Mesodermal cell (in vitro differentiated cells): ENCODE results near the gene TRPC5OS.

Experiments used
- H3K27ac ChIP-seq: 2 replicates; pipeline ENCODE4 v1.7.0; 2013; ENCODE audit warnings: mild to moderate bottlenecking, low read depth, low read length, moderate library complexity; ENCODE audit not compliant: severe bottlenecking
- H3K36me3 ChIP-seq: 2 replicates; pipeline ENCODE4 v1.7.1; 2013; ENCODE audit warnings: mild to moderate bottlenecking, low read length, moderate library complexity; ENCODE audit not compliant: control insufficient read depth, insufficient read depth
- H3K4me1 ChIP-seq: one replicate; pipeline ENCODE4 v1.7.1; 2013; ENCODE audit warnings: mild to moderate bottlenecking, low read length; ENCODE audit not compliant: insufficient read depth, control insufficient read depth, poor library complexity, severe bottlenecking
- H3K4me3 ChIP-seq: 2 replicates; pipeline ENCODE4 v1.7.0; 2013; ENCODE audit warnings: low read length, control low read depth, mild to moderate bottlenecking; ENCODE audit not compliant: insufficient read depth, poor library complexity, severe bottlenecking; ENCODE audit errors: extremely low read depth
- H3K9me3 ChIP-seq: 2 replicates; pipeline ENCODE4 v1.7.1; 2013; ENCODE audit warnings: mild to moderate bottlenecking, low read length, moderate library complexity; ENCODE audit not compliant: control insufficient read depth
- WGBS, 2 experiments: methylation state at CpG; one replicate each; pipeline ENCODE4 v1.1.5; 2013; ENCODE audit warnings: missing lambda C conversion rate in 2 of 2; ENCODE audit not compliant: insufficient coverage in 2 of 2; 5-methylcytosine and 5-hydroxymethylcytosine counted together

TRPC5OS gene

GRCh38 chrX:111861605-111862004 lies 14.4 kb upstream of the TRPC5OS start:
- Histone ChIP-seq H3K4me3 (no peak overlapping the region), H3K27ac (no peak overlapping the region), H3K4me1 (no peaks in the 10 kb centered on the region), H3K36me3 (no peaks in the 10 kb centered on the region), H3K9me3 (no peaks in the 10 kb centered on the region)
- WGBS, 2 experiments = 89% methylated on average over 4 of the region's 5 CpGs; no CpG with 5 or more reads in 1 of the 2 experiments

GRCh38 chrX:111867236-111867635 lies 8.7 kb upstream of the TRPC5OS start:
- no peaks in the 10 kb centered on the region for H3K36me3 ChIP-seq
- H3K4me1 ChIP-seq = no peaks in the 10 kb centered on the region
- no peak overlapping the region for H3K4me3 ChIP-seq
- WGBS, 2 experiments = no CpG with 5 or more reads among the region's 2 CpGs
- H3K27ac ChIP-seq = no peak overlapping the region
- no peaks in the 10 kb centered on the region for H3K9me3 ChIP-seq

- no CpG with 5 or more reads among the region's 5 CpGs for WGBS, 2 experiments
- Histone ChIP-seq H3K9me3 (no peaks in the 10 kb centered on the region), H3K4me3 (no peak overlapping the region), H3K4me1 (no peaks in the 10 kb centered on the region), H3K36me3 (no peaks in the 10 kb centered on the region), H3K27ac (peak overlapping the region; percentile 45)
Observed at GRCh38 chrX:111868726-111869638, 7.0 kb upstream of the TRPC5OS start.

GRCh38 chrX:111869639-111870034 lies 6.3 kb upstream of the TRPC5OS start:
- H3K4me1 ChIP-seq = no peaks in the 10 kb centered on the region
- H3K27ac ChIP-seq = no peak overlapping the region
- no peaks in the 10 kb centered on the region for H3K9me3 ChIP-seq
- 50% methylated on average over 1 of the region's 1 CpG; no CpG with 5 or more reads in 1 of the 2 experiments for WGBS, 2 experiments
- H3K36me3 ChIP-seq = no peaks in the 10 kb centered on the region
- H3K4me3 ChIP-seq = no peak overlapping the region

- Histone ChIP-seq H3K27ac (no peak overlapping the region), H3K36me3 (no peaks in the 10 kb centered on the region), H3K4me1 (no peaks in the 10 kb centered on the region), H3K4me3 (no peak overlapping the region), H3K9me3 (no peaks in the 10 kb centered on the region)
- no CpG with 5 or more reads among the region's 3 CpGs for WGBS, 2 experiments
Observed at GRCh38 chrX:111874241-111874640, 1.7 kb upstream of the TRPC5OS start.

GRCh38 chrX:111876646-111877045 lies 665 bp downstream of the TRPC5OS start:
- H3K36me3 ChIP-seq = no peaks in the 10 kb centered on the region
- no peak overlapping the region for H3K27ac ChIP-seq
- WGBS, 2 experiments = no CpG with 5 or more reads among the region's 3 CpGs
- H3K9me3 ChIP-seq = no peaks in the 10 kb centered on the region
- no peaks in the 10 kb centered on the region for H3K4me1 ChIP-seq
- no peak overlapping the region for H3K4me3 ChIP-seq

GRCh38 chrX:111877681-111878080 lies 1.7 kb downstream of the TRPC5OS start:
- WGBS, 2 experiments = 75% methylated on average over 3 of the region's 3 CpGs; no CpG with 5 or more reads in 1 of the 2 experiments
- Histone ChIP-seq H3K9me3 (no peaks in the 10 kb centered on the region), H3K4me3 (no peak overlapping the region), H3K36me3 (no peaks in the 10 kb centered on the region), H3K4me1 (no peaks in the 10 kb centered on the region), H3K27ac (no peak overlapping the region)

- no peaks in the 10 kb centered on the region for H3K9me3 ChIP-seq
- H3K36me3 ChIP-seq = no peaks in the 10 kb centered on the region
- no peak overlapping the region for H3K4me3 ChIP-seq
- WGBS, 2 experiments = 100% methylated on average over 1 of the region's 1 CpG; no CpG with 5 or more reads in 1 of the 2 experiments
- H3K27ac ChIP-seq = no peak overlapping the region
- no peaks in the 10 kb centered on the region for H3K4me1 ChIP-seq
Observed at GRCh38 chrX:111880735-111881134, 4.8 kb downstream of the TRPC5OS start.

- Histone ChIP-seq H3K27ac (no peak overlapping the region), H3K4me1 (no peaks in the 10 kb centered on the region), H3K4me3 (no peak overlapping the region), H3K9me3 (no peaks in the 10 kb centered on the region), H3K36me3 (no peaks in the 10 kb centered on the region)
- no CpG with 5 or more reads among the region's 3 CpGs for WGBS, 2 experiments
Observed at GRCh38 chrX:111881715-111882114, 5.7 kb downstream of the TRPC5OS start.

GRCh38 chrX:111886678-111887077 lies 10.7 kb downstream of the TRPC5OS start:
- WGBS, 2 experiments = no CpG with 5 or more reads among the region's 2 CpGs
- H3K4me3 ChIP-seq = no peak overlapping the region
- H3K9me3 ChIP-seq = no peaks in the 10 kb centered on the region
- H3K27ac ChIP-seq = no peak overlapping the region
- no peaks in the 10 kb centered on the region for H3K36me3 ChIP-seq
- H3K4me1 ChIP-seq = no peaks in the 10 kb centered on the region

GRCh38 chrX:111888600-111888999 lies 12.6 kb downstream of the TRPC5OS start:
- Histone ChIP-seq H3K4me1 (no peaks in the 10 kb centered on the region), H3K9me3 (no peaks in the 10 kb centered on the region), H3K27ac (no peak overlapping the region), H3K4me3 (no peak overlapping the region), H3K36me3 (no peaks in the 10 kb centered on the region)
- WGBS, 2 experiments = no CpG with 5 or more reads among the region's 3 CpGs
